ENCODE measurements around the gene MYBPC1. TPM values are rescaled to one million over a fixed set of nuclear protein-coding genes. Genes with fewer than 3 reads are reported as not detected.

MYBPC1 gene
- total and polyA plus RNA-seq, 2 of the 13 experiments (the other 11 are each of a cell fraction or from before 2014, with no cell fraction given) = 0.31 to 0.53 TPM

GRCh38 chr12:101703487-101703886 is 108.7 kb downstream of the MYBPC1 start (continued):
- TF ChIP-seq, protein P1, sequence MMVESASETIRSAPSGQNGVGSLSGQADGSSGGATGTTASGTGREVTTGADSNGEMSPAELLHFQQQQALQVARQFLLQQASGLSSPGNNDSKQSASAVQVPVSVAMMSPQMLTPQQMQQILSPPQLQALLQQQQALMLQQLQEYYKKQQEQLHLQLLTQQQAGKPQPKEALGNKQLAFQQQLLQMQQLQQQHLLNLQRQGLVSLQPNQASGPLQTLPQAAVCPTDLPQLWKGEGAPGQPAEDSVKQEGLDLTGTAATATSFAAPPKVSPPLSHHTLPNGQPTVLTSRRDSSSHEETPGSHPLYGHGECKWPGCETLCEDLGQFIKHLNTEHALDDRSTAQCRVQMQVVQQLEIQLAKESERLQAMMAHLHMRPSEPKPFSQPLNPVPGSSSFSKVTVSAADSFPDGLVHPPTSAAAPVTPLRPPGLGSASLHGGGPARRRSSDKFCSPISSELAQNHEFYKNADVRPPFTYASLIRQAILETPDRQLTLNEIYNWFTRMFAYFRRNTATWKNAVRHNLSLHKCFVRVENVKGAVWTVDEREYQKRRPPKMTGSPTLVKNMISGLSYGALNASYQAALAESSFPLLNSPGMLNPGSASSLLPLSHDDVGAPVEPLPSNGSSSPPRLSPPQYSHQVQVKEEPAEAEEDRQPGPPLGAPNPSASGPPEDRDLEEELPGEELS (CRISPR knock-in tag; IDR thresholded peaks at IDR 0.05) = peak; percentile 37; the same call in 1 of the 2 replicates
- TF ChIP-seq MBD4 (IDR thresholded peaks at IDR 0.05; ENCODE audit: borderline replicate concordance, low read length) = no peak
- TF ChIP-seq ELF1 (CRISPR knock-in tag; IDR thresholded peaks at IDR 0.05) = no peak
- no peak for TF ChIP-seq BCL6 (CRISPR knock-in tag; IDR thresholded peaks at IDR 0.05)
- TF ChIP-seq FOXA3 (CRISPR knock-in tag; IDR thresholded peaks at IDR 0.05) = peak; percentile 22; the same call in 1 of the 2 replicates

DNA sequence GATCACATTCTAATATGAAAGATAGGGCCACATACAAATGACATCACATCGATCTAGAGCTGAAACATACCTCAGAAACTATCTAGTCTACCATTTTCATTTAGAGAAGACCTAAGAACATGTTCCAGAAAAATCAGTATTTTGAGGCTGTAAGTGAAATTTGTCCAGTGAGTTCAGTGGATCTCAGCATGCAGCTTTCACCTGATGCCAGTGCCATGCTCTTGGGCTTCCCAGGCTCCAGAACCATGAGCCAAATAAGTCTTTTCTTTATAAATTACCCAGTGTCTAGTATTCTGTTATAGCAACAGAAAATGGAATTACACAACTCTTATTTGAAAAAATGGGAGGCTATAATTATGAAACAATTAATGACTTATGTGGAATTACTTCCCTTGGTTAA is 111.6 kb downstream of the MYBPC1 start:
- H3K27ac ChIP-seq (ENCODE audit: extremely low read length, insufficient read depth, low read length) = no peak overlapping the region

More for the DNA sequence above, 111.6 kb downstream of the MYBPC1 start:
- ATAC-seq = no peak
- Histone ChIP-seq H3K4me3 (replicated peaks in 1 of 3; ENCODE audit: insufficient read depth in 1 of 3, low read depth in 2 of 3, low read length in 3 of 3) (no peak overlapping the region), H3K4me2 (ENCODE audit: low read depth, low read length) (no peak overlapping the region), H3K36me3 (replicated peaks in 1 of 2; ENCODE audit: control insufficient read depth in 1 of 2, insufficient read depth in 2 of 2, low read length in 2 of 2) (peaks cover 2 to 10% of the 10 kb centered on the region in 2 experiments; a peak in 3 of 5 replicates), H3K9ac (ENCODE audit: insufficient read depth, low read depth, low read length) (no peak overlapping the region), H3K9me3 (ENCODE audit: low read length) (no peaks in the 10 kb centered on the region), H4K20me1 (ENCODE audit: insufficient read depth, low read length) (peaks cover 30% of the 10 kb centered on the region), H3K4me1 (ENCODE audit: insufficient read depth, low read length) (peaks cover 78% of the 10 kb centered on the region), H2AFZ (ENCODE audit: low read length) (no peak overlapping the region), H3K79me2 (ENCODE audit: insufficient read depth, low read length) (peaks cover 85% of the 10 kb centered on the region), H3K27me3 (ENCODE audit: control insufficient read depth in 1 of 2, insufficient read depth in 2 of 2, low read length in 2 of 2) (no peaks in the 10 kb centered on the region)
- BruUV-seq (replicated peaks) = no TSS peak
- no peak for FAIRE-seq
- no peak for DNase-seq (ENCODE audit: low spot score)
- POLR2A ChIA-PET = no interaction called here
- TF ChIP-seq ZNF564 (CRISPR knock-in tag; IDR thresholded peaks at IDR 0.05) (peak; percentile 97), ZBTB10 (CRISPR knock-in tag; IDR thresholded peaks at IDR 0.05; ENCODE audit: borderline replicate concordance) (no peak)
- in situ Hi-C loops (cut with HindIII; ENCODE audit: extremely low pct_ligation_motif_present, low pct_unique_long_range_greater_than_20kb) = no loop called here
- intact Hi-C loops (cut with micrococcal nuclease; ENCODE audit: unreplicated experiment) = no loop called here
- 100% methylated on average over 1 of the region's 1 CpG for WGBS (ENCODE audit: low lambda C conversion rate)
- CTCF ChIA-PET (ENCODE audit: low intra/inter-chr PET ratio, low total read pairs) = no interaction called here
